Vagina (tissue), 2 donors: ENCODE data around the gene GYS1.

Experiments used
- POLR2A ChIP-seq, 2 donors: fragments of 450-650 bp; IDR thresholded peaks; one replicate each; pipeline ENCODE4 v1.6.1; 2017; ENCODE audit warnings: antibody characterized with exemption in 2 of 2, mild to moderate bottlenecking in 2 of 2, moderate library complexity in 2 of 2
- POLR2AphosphoS5 ChIP-seq, 2 donors: sonication (generic); formaldehyde crosslinking; IDR thresholded peaks; one replicate each; pipeline ENCODE4 v1.9.0; 2017; ENCODE audit warnings: antibody characterized with exemption in 2 of 2, mild to moderate bottlenecking in 2 of 2, low read depth in 1 of 2; ENCODE audit not compliant: insufficient read depth in 1 of 2

DNA sequence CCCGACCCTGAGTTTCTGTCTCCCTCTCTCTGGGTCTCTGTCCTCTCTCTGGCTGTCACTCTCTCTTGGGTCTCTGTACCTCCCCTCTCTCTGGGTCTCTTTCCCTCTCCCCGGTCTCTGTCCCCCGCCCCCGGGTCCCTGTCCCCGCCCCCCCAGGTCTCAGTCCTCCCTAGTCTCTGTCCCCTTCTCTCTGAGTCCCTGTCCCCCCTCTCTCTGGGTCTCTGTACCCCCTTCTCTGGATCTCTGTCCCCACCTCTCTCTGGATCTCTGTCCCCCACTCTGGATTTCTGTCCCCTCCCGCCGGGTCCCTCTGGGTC lies 30.3 kb downstream of the GYS1 start:
- TF ChIP-seq POLR2A (IDR thresholded peaks at IDR 0.05) (no peak), POLR2AphosphoS5 (IDR thresholded peaks at IDR 0.05; ENCODE audit: insufficient read depth in 1 of 2, low read depth in 1 of 2) (no peak)
